ENCODE measurements around the gene PITPNM3. TPM values are rescaled to one million over a fixed set of nuclear protein-coding genes. Genes with fewer than 3 reads are reported as not detected.

PITPNM3 gene
- total and polyA plus RNA-seq, 11 donors, result 0.16 to 1.7 (median 0.33) TPM

- WGBS, 4 donors, result 78 to 81% (median 79%) methylated on average over 8 of the region's 8 CpGs
- Histone ChIP-seq H3K4me1 (no peaks in the 10 kb centered on the region), H3K36me3 (no peaks in the 10 kb centered on the region), H3K27me3 (no peaks in the 10 kb centered on the region), H3K4me3 (no peak overlapping the region), H3K9me3 (peaks cover 0 to 3% (median 0%) of the 10 kb centered on the region in 12 donors), H3K27ac (no peak overlapping the region)
- intact Hi-C loops (cut with DNase I), result no loop called here
- no peak for DNase-seq
- no peak for TF ChIP-seq POLR2A (IDR thresholded peaks at IDR 0.05)
- no peak for TF ChIP-seq CTCF (IDR thresholded peaks at IDR 0.05)
- no peak for ATAC-seq
Observed at GRCh38 chr17:6523809-6524355, 32.5 kb downstream of the PITPNM3 start.

- H3K36me3 ChIP-seq, result no peaks in the 10 kb centered on the region
- ATAC-seq, result no peak
- H3K27me3 ChIP-seq, result no peaks in the 10 kb centered on the region
- H3K4me1 ChIP-seq, result no peaks in the 10 kb centered on the region
- 56 to 72% (median 60%) methylated on average over 3 of the region's 3 CpGs for WGBS, 4 donors
- DNase-seq, result no peak
- peaks cover 0 to 3% (median 0%) of the 10 kb centered on the region in 12 donors for H3K9me3 ChIP-seq
- intact Hi-C loops (cut with DNase I), result no loop called here
- no peak overlapping the region for H3K4me3 ChIP-seq
- no peak for TF ChIP-seq CTCF (IDR thresholded peaks at IDR 0.05)
- TF ChIP-seq POLR2A (IDR thresholded peaks at IDR 0.05), result no peak
- no peak overlapping the region for H3K27ac ChIP-seq
Observed at GRCh38 chr17:6523330-6523729, 33.0 kb downstream of the PITPNM3 start.

- intact Hi-C loops (cut with DNase I), result no loop called here
- TF ChIP-seq CTCF (IDR thresholded peaks at IDR 0.05), result no peak
- no peak for TF ChIP-seq POLR2A (IDR thresholded peaks at IDR 0.05)
- no peak for DNase-seq
- no peaks in the 10 kb centered on the region for H3K27me3 ChIP-seq
- no peaks in the 10 kb centered on the region for H3K36me3 ChIP-seq
- no peak for ATAC-seq
- H3K4me1 ChIP-seq, result no peaks in the 10 kb centered on the region
- no peak overlapping the region for H3K4me3 ChIP-seq
- no peak overlapping the region for H3K27ac ChIP-seq
- WGBS, 4 donors, result 91 to 92% (median 91%) methylated on average over 5 of the region's 5 CpGs
- H3K9me3 ChIP-seq, result peaks cover 0 to 3% (median 0%) of the 10 kb centered on the region in 12 donors
Observed at GRCh38 chr17:6521586-6521985, 34.8 kb downstream of the PITPNM3 start.

- Histone ChIP-seq H3K27me3 (peaks cover 0 to 2% (median 0%) of the 10 kb centered on the region in 9 donors), H3K27ac (no peak overlapping the region), H3K4me1 (no peaks in the 10 kb centered on the region), H3K9me3 (peaks cover 0 to 3% (median 0%) of the 10 kb centered on the region in 12 donors), H3K36me3 (no peaks in the 10 kb centered on the region), H3K4me3 (no peak overlapping the region)
- no peak for TF ChIP-seq POLR2A (IDR thresholded peaks at IDR 0.05)
- TF ChIP-seq CTCF (IDR thresholded peaks at IDR 0.05), result no peak
- ATAC-seq, result no peak
- WGBS, 4 donors, result 83 to 91% (median 88%) methylated on average over 1 of the region's 1 CpG
- no peak for DNase-seq
- intact Hi-C loops (cut with DNase I), result no loop called here
Observed at GRCh38 chr17:6517062-6517461, 39.3 kb downstream of the PITPNM3 start.

Data from heart left ventricle (tissue), 16 donors.